HG03342 (cell line): ENCODE measurements around the gene SMO.
"Not testable (repeated sequence)": the region's sequence is repeated elsewhere in the genome, so short reads cannot be mapped to it uniquely, and the experiment has no call there.

Source experiments
- ATAC-seq: cut with Tn5 transposase; IDR thresholded peaks from one replicate; pipeline ENCODE4 v1.9.1; 2021; ENCODE audit warnings: mild to moderate bottlenecking, moderate library complexity; ENCODE audit not compliant: unreplicated experiment

SMO gene

DNA sequence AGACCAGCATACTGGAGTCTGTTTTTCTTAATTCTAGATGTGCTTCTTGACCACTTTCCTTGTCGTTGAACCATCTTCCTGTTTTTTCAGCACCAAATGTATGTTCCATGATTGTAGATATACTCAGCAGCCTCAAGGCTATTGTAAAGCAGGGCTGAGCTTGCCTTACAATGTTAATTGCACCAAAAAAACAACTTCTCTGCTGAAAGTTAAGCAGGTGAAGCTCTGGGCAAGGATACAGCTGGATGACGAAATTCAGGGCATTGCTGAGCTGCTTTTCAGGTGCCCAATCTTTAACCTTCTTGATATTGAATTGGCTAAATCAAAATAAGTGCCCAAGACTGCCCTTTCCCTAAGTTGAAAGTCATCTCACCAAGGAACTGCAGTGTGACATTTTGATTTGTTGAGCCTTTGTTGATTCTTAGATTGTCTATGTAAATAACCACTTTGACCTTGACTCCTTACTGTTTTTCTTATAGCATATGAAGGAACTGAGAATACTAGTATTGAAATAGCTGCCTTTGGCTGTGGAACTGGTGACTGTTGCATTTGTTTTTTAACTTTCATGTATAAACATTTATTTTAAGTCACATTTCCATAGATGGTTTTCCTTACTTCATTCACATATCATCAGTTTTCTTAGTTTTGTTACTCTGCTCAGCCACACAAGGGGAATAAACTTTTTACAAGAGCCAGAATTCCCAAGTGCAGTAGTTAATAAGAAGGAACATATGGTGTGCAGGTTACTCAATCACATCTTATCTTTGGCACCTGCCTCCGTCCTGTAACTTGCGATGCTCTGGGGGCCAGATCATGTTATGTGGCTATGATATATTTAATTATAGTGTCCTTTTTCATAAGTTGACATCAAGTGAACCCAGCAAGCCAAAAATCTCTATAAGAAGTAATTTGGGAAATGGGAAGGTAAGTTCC lies 39.5 kb downstream of the SMO start:
- ATAC-seq: no peak

DNA sequence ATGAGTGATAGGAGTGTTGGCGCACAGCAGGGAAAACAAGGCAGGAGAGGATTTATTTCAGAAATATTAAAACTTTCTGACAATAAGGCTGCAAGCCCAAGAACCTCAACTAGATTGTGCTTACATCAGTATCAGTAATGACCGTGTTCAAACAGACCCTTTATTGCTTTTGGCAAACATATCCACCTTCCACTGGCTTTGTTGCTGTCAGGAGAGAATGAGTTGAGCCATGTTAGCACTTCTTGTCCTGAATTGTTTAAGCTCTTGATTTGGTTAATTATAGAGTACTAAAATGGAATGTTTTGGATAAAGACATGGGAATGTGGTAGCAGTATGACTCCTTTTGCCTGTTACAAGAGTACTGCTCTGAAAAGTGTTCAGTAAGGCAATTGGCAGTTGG lies 40.2 kb downstream of the SMO start:
- no peak for ATAC-seq

DNA sequence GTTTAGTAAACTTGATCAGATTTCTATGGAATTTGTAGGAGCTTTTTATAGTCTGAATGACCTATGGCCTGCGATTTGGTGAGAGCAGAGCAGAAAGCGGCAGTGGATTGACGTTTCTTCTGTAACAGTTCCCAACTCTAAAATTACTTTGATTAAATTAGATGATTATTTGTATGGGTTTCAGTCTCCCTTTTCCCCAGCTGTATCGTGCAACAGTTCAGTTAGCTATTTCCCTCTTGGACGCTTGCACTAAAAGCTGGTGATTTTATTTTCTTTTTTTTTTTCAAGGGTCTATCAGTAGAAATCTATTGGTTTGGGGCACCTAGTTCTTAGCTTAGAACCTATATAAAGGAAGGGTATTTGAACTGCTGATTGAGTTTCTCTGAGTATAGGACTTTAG lies 43.2 kb downstream of the SMO start:
- ATAC-seq: no peak

DNA sequence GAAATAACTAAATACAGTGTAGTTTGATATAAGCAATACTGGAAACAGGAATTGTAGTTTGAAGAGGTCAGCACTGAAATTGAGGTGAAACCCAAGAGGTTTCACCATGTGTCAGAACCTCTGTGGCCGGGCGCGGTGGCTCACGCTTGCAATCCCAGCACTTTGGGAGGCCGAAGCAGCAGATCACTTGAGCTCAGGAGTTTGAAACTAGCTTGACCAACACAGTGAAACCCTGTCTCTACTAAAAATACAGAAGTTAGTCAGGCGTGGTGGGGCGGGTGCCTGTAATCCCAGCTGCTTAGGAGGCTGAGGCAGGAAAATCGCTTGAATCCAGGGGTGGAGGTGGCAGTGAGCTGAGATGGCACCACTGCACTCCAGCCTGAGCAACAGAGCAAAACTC lies 50.1 kb downstream of the SMO start:
- ATAC-seq: no peak

- ATAC-seq: no peak
Observed at GRCh38 chr7:129240119-129240820, 51.8 kb downstream of the SMO start.

GRCh38 chr7:129244220-129244619 lies 55.8 kb downstream of the SMO start:
- ATAC-seq: no peak

GRCh38 chr7:129245533-129245932 lies 57.1 kb downstream of the SMO start:
- no peak for ATAC-seq

DNA sequence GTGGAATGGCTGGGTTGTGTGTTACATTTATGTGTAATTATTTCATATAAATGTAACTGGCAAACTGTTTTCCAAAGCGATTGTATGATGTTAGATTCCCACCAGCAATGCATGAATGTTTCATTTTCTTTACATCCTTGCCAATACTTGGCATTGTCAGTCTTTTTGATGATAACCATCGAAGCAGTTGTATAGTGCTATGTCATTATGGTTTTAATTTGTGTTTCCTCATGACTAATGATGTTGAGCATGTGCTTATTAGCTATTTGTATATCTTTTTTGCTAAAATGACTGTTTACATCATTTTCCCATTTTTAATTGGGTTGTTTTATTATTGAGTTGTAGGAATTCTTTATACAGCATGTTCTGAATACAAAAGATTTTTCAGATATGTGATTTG lies 58.7 kb downstream of the SMO start:
- ATAC-seq: no peak

GRCh38 chr7:129252128-129252527 lies 63.7 kb downstream of the SMO start:
- ATAC-seq: no peak

- not testable (repeated sequence) for ATAC-seq
Observed at GRCh38 chr7:129252603-129253002, 64.2 kb downstream of the SMO start.

DNA sequence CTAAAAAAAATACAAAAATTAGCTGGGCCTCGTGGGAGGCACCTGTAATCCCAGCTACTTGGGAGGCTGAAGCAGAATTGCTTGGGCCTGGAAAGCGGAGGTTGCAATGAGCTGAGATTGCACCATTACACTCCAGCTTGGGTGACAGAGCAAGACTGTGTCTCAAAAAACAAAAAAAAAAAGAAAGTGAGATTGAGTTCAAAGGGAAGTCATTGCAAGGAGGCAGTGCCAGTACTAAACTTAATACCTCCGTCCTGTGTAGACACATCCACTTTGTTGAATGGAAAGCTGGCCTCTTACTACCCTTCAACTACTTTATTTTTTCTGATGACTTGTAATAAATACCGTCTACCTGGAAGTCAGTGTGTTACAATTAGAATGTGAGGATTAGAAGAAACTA lies 67.4 kb downstream of the SMO start:
- ATAC-seq: no peak

DNA sequence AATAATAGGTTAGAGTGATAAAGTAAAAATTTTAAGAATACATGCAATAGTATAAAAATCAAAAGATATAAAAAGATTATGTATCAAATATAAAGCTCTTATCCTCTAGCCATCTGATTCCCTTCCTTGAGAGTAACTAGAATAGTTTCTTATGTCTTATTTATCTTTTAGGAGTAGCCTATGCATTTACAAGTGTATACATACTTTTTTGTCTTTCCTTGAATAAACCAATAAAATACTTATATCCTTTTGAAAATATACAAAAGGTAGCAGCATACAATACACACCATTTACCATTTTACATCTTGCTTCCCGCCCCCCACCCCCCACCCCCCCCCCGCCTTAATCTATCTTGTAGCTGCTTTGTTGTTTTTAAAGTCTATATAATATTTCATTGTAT lies 67.8 kb downstream of the SMO start:
- ATAC-seq: no peak

- no peak for ATAC-seq
Observed at GRCh38 chr7:129257168-129257567, 68.7 kb downstream of the SMO start.

GRCh38 chr7:129258649-129259389 lies 70.4 kb downstream of the SMO start:
- no peak for ATAC-seq

DNA sequence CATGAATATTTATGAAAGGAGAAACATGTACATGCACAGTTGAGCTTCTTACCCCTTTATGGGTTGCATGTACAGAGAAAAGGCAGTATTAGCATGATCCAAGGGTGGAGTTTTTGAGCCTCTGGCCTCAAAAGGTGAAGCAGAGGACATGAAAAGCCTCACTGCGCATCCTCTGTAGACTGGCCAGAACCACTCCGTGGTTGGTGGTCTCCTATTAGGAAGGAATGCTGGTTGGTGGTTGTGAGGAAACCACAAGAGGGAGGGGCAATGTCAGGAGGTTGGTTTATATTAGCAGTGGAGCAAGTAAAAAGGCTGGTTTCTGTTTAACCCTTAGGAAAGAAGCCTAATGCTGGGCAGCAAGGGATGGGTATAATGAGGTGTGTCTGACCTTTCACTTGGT lies 73.9 kb downstream of the SMO start:
- ATAC-seq: no peak
